Measurements from ENCODE around the gene TTC7B.

Gene TTC7B

GRCh38 chr14:90580377-90581335 lies 235.6 kb downstream of the TTC7B start:
- DNase-seq (ENCODE audit: extremely low read depth in 1 of 2, low read depth in 1 of 2) = no peak

GRCh38 chr14:90579816-90580215 lies 236.4 kb downstream of the TTC7B start:
- DNase-seq (ENCODE audit: extremely low read depth in 1 of 2, low read depth in 1 of 2) = no peak

GRCh38 chr14:90579088-90579487 lies 237.1 kb downstream of the TTC7B start:
- DNase-seq (ENCODE audit: extremely low read depth in 1 of 2, low read depth in 1 of 2) = no peak

DNA sequence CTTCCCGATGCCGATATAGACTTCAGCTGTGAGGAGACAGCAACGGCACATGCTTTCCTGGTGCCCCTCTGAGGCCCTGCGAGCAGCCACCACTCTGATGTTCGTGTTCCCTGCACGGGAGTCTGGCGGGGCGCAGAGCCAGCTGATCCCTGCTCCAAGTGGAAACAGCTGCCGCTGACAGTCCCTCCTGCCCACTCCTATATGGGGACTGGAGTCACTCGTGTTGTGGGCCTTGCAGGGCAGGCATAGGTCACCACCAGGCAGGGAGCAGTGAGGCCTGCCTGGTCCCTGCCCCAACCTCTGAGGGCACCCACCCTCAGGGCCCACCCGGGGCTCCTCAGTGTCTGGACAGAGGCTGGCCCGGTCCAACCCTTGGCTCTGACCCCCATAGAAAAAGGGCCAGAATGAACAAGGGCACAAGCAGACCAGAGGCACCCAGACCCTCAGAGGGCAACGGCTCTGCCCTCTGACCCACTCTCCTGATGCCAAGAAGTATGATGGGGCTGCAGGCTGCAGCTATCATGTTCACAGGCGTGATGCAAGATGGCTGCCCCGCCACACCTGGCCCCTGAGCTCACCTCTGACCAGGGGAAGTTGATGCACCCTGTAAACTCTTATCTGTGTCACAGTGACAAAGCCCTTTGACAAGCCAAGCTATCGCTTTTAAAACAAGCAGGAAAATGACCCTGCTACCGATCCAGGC lies 237.8 kb downstream of the TTC7B start:
- no peak for DNase-seq (ENCODE audit: extremely low read depth in 1 of 2, low read depth in 1 of 2)

DNA sequence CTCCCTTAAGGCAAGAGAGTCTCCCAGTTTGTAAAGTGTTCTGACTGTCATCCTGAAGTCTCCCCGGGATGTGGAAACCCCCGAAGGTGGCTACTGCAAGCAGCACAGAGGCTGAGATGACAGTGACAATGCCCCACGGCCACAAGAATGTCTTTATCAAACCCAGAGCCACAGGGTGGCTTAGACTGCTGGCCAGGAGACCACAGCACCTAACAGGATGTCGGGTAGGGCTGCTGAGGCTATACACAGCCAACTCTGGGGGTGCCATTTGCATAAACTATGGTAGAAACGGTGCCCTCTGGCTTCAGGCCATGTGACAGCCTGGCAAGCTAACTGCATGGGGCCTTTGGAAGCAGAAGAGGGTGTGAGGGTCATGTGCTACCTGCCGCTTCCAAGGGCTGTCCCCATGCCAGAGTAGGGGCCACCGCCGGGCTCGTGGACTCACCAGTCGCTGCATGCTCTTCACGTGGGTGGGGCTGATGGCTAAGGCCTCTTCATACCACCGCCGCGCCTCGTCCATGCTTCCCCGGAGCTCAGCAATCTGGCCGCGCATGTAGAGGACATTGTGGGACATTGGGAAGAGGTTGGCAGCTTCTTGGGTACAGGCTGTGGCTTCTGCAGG lies 238.5 kb downstream of the TTC7B start:
- no peak for DNase-seq (ENCODE audit: extremely low read depth in 1 of 2, low read depth in 1 of 2)

- no peak for DNase-seq (ENCODE audit: extremely low read depth in 1 of 2, low read depth in 1 of 2)
These were observed 239.1 kb downstream of the TTC7B start for GRCh38 chr14:90576981-90577660.

- no peak for DNase-seq (ENCODE audit: extremely low read depth in 1 of 2, low read depth in 1 of 2)
These were observed 239.6 kb downstream of the TTC7B start for GRCh38 chr14:90576581-90576980.

DNA sequence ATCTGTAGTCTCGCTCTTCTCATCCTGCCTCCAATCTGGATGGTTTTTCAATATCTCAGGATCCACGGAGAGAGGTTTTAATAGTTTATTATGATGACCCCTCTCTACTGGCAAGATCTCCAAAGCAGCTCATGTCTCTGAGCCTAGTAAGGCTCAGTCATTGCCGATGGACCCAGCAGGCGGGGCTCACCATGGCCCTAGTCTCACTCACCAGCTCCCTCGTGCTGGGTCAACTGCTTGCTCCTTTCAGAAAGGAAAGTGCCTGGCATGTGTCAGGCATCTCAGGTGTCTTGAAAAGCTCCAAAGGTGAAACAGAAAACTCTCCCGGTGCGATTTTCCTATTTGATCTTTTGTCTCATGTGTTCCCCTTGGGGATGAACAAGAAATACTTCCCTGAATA lies 240.4 kb downstream of the TTC7B start:
- DNase-seq (ENCODE audit: extremely low read depth in 1 of 2, low read depth in 1 of 2) = no peak

- DNase-seq (ENCODE audit: extremely low read depth in 1 of 2, low read depth in 1 of 2) = no peak
These were observed 240.9 kb downstream of the TTC7B start for GRCh38 chr14:90575336-90575735.

- no peak for DNase-seq (ENCODE audit: extremely low read depth in 1 of 2, low read depth in 1 of 2)
These were observed 241.8 kb downstream of the TTC7B start for GRCh38 chr14:90574188-90575131.

- no peak for DNase-seq (ENCODE audit: extremely low read depth in 1 of 2, low read depth in 1 of 2)
These were observed 242.7 kb downstream of the TTC7B start for GRCh38 chr14:90573385-90574105.

DNA sequence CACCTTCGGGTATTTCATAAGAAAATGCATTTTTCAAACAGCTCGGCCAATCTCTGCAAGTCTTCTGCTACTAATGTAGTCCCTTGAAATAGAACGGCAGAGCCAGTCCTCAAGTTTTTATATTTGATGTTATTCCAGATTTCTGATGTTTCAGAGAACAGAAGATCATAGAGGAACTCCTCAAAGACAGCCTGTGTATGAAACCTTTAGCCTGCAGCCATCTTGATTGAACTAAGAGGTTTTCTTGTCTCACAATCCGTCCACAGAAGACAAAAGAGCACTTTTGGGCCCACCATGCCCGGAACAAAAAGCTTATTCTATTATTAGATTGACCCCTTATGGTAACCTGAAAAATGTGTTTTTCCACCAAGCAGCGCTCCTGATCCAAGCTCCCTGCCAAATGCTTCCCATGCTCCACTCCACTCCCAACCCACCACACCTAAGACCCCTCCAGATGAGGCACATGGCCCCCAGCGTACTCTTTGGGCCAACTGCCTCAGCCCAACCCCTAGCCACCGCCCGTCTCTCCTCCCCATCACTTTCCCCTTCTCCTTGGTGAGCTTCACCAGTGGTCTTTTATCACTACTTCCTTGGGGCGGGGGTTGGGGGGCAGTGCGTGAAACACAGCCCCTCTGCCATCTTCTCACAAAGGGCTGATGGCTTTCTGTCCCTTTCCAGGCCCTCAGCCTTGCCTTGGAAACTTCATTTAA lies 243.6 kb downstream of the TTC7B start:
- DNase-seq (ENCODE audit: extremely low read depth in 1 of 2, low read depth in 1 of 2) = no peak

DNA sequence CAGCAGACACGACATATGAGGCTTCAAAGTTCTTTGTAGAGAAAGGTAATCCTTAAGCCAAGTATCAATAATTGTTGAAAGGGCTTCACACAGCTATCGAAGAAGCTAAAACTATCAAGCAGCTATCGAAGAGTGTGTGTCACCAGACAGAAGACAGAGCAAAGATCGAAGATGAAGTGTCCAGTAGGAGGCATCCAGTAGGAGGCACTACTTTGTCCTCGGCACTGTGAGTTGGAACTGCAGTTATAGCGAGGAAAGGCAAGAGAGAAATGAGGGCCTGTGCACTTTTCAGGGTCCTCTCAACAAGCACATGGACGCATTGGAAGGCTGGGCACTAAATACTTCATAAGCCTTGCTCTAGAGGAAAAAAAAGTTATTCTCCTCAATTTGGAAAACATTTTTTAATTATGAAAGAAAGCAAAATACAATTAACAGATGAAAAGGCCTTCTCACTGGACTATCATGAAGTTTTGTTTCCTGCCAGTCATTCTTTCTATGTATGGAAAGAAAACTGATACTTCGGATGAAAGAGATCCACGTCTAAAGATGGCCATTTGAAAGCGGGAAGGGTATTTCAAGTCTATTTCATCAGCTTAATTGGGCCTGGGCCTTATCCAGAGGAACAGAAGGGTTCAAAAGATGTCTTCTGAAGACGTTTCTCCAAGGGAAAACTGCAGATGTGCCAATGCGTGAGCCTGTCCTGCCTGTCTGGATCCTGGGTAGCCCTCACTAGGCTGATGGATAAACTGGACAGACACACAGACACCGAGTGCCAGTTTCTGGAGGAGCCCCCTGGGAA lies 244.9 kb downstream of the TTC7B start:
- no peak for DNase-seq (ENCODE audit: extremely low read depth in 1 of 2, low read depth in 1 of 2)

GRCh38 chr14:90570461-90570860 lies 245.8 kb downstream of the TTC7B start:
- DNase-seq (ENCODE audit: extremely low read depth in 1 of 2, low read depth in 1 of 2) = no peak

DNA sequence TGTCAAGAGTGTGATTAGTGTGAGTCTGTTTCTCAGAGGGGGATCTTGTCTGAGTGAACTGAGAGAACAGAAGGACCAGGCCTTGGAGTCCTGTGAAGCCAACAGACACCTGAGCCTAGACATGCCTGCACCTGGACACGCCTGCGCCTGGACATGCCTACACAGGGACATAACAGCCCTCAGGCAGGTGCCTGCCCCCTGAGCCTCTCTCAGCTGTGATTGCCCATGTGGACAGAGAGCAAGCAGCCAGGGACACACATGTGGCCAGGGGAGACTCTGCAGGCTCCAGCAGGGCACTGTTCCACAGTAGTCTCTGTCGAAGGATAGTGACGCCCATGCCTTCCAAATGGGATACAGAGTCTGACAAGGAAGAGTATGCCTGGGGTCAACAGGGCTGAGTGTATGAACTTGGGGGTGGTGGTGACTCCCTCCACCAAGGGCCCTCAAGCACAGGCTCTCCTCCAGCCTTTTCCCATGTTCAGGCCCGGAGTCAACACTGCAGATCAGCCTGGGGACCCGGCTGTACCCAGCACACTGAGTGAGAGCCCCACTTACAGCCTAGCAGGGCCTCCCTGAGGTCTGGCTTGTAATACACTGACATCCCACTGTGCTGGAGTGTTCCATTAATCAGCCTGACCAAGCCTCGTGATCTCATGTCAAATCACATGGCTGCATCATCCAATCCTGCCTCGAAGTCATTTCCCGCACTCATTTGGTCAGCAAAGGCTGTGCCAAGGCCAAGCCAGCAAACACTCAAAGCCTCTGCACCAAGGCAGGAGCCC lies 246.4 kb downstream of the TTC7B start:
- no peak for DNase-seq (ENCODE audit: extremely low read depth in 1 of 2, low read depth in 1 of 2)

- DNase-seq (ENCODE audit: extremely low read depth in 1 of 2, low read depth in 1 of 2) = no peak
These were observed 247.0 kb downstream of the TTC7B start for GRCh38 chr14:90569201-90569600.

- DNase-seq (ENCODE audit: extremely low read depth in 1 of 2, low read depth in 1 of 2) = no peak
These were observed 247.8 kb downstream of the TTC7B start for GRCh38 chr14:90568405-90568804.

Measured in stimulated activated CD8-positive, alpha-beta memory T cell treated with anti-CD3 and anti-CD28 coated beads, Interleukin-7, amount 100 ng/mL, for 48 hours (primary cell).